ENCODE results near the gene HSPG2. TPM values are rescaled to one million over a fixed set of nuclear protein-coding genes. Genes with fewer than 3 reads are reported as not detected.

The HSPG2 gene
- total and polyA plus RNA-seq, 10 of the 15 experiments (the other 5 are each of a cell fraction or from before 2014, with no cell fraction given) = 0.30 to 3.4 (median 0.73) TPM; not detected in 2

DNA sequence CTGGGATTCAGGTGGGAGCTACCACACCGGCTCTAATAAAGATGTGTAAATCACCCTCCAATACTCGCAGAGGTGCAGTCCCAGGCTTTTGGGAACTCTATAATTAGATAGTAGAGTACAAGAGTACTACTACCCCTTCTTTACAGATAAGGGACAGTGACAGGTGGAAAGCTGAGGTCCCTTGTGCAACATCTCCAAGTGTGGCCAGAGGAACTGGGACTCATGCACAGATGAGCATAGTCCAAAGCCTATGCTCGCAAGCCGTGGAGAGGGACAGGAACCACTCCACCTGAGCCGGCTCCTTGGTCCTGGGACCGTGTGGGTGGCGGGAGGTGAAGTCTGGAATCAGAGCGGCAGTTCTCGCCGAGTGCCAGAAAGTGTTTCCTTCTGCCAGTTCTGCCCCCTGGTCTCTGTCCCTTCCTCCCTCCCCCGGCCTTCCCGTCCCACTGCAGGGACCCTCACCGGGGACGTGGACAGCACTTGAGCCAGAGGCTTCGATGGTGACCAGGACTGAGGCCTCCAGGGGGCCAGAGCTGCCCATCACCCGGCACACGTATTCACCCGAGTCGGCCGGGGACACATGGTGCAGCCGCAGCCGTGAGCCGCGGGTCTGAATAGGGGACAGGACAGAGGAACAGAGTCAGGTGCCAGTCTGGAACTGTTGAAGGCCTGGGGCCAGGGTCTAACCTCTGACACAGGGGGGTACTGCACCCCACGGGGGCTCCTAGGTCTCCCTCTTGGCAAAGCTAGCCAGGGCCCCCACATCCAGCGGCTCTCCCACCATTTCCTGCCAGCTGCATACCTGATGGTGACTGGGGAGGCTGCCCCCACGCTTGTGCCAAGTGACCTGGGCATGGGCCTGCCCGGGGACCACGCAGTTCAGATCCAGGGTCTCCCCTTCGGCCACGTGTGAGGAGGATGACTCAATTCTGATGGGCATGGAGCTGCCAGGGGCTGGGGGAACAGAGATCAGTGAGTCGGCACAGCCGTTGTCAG, 91.2 kb downstream of the HSPG2 start (continued):
- TF ChIP-seq, protein P1, sequence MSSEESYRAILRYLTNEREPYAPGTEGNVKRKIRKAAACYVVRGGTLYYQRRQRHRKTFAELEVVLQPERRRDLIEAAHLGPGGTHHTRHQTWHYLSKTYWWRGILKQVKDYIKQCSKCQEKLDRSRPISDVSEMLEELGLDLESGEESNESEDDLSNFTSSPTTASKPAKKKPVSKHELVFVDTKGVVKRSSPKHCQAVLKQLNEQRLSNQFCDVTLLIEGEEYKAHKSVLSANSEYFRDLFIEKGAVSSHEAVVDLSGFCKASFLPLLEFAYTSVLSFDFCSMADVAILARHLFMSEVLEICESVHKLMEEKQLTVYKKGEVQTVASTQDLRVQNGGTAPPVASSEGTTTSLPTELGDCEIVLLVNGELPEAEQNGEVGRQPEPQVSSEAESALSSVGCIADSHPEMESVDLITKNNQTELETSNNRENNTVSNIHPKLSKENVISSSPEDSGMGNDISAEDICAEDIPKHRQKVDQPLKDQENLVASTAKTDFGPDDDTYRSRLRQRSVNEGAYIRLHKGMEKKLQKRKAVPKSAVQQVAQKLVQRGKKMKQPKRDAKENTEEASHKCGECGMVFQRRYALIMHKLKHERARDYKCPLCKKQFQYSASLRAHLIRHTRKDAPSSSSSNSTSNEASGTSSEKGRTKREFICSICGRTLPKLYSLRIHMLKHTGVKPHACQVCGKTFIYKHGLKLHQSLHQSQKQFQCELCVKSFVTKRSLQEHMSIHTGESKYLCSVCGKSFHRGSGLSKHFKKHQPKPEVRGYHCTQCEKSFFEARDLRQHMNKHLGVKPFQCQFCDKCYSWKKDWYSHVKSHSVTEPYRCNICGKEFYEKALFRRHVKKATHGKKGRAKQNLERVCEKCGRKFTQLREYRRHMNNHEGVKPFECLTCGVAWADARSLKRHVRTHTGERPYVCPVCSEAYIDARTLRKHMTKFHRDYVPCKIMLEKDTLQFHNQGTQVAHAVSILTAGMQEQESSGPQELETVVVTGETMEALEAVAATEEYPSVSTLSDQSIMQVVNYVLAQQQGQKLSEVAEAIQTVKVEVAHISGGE (CRISPR knock-in tag; IDR thresholded peaks at IDR 0.05) = no peak
- no peak for TF ChIP-seq MYC (IDR thresholded peaks at IDR 0.05; ENCODE audit: insufficient read depth, insufficient read length, insufficient replicate concordance, low read length, severe bottlenecking)
- TF ChIP-seq ZNF217 (IDR thresholded peaks at IDR 0.05) = no peak
- TF ChIP-seq STAT1 (conservative IDR thresholded peaks at IDR 0.05) = no peak
- TF ChIP-seq EED (IDR thresholded peaks at IDR 0.05; ENCODE audit: low read depth) = no peak
- no peak for TF ChIP-seq BACH1 (IDR thresholded peaks at IDR 0.05; ENCODE audit: borderline replicate concordance)
- TF ChIP-seq, protein P2, sequence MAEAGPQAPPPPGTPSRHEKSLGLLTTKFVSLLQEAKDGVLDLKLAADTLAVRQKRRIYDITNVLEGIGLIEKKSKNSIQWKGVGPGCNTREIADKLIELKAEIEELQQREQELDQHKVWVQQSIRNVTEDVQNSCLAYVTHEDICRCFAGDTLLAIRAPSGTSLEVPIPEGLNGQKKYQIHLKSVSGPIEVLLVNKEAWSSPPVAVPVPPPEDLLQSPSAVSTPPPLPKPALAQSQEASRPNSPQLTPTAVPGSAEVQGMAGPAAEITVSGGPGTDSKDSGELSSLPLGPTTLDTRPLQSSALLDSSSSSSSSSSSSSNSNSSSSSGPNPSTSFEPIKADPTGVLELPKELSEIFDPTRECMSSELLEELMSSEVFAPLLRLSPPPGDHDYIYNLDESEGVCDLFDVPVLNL (IDR thresholded peaks at IDR 0.05; ENCODE audit: low read depth, low read length) = no peak
- no peak for TF ChIP-seq RAD51 (IDR thresholded peaks at IDR 0.05)
- TF ChIP-seq CREB1 (IDR thresholded peaks at IDR 0.05; ENCODE audit: low read depth) = no peak

All from GM12878 (cell line).